Gastroesophageal sphincter (tissue), 3 donors: Measurements from ENCODE around the gene GRN.

Experiments used
- CTCF ChIP-seq, 4 experiments: fragments of 200-600 bp in 2 of 4; fragments of 450-650 bp in 2 of 4; sonication (generic) in 1 of 4; IDR thresholded peaks; one replicate each; pipeline ENCODE4 v1.5.1; 2017 to 2019; ENCODE audit warnings: antibody characterized with exemption in 4 of 4, mild to moderate bottlenecking in 2 of 4, moderate library complexity in 2 of 4
- EP300 ChIP-seq: sonication (generic); formaldehyde crosslinking; IDR thresholded peaks from one replicate; pipeline ENCODE4 v1.6.1; 2017; ENCODE audit warnings: antibody characterized with exemption, mild to moderate bottlenecking
- POLR2A ChIP-seq, 2 donors: fragments of 450-650 bp; IDR thresholded peaks; one replicate each; pipeline ENCODE4 v1.6.1; 2017; ENCODE audit warnings: antibody characterized with exemption in 2 of 2, mild to moderate bottlenecking in 2 of 2, moderate library complexity in 1 of 2
- POLR2AphosphoS5 ChIP-seq: sonication (generic); formaldehyde crosslinking; IDR thresholded peaks from one replicate; pipeline ENCODE4 v1.6.1; 2017; ENCODE audit warnings: antibody characterized with exemption

GRCh38 chr17:44386182-44386525, 41.1 kb downstream of the GRN start:
- TF ChIP-seq CTCF (IDR thresholded peaks at IDR 0.05) (no peak), POLR2AphosphoS5 (no peak), POLR2A (IDR thresholded peaks at IDR 0.05) (no peak), EP300 (no peak)
